Stimulated activated CD4-positive, alpha-beta T cell treated with anti-CD3 and anti-CD28 coated beads, Interleukin-4, amount 100 ng/mL, for 48 hours (primary cell): Measurements from ENCODE around the gene SMURF1.
"Not testable (repeated sequence)": the region's sequence is repeated elsewhere in the genome, so short reads cannot be mapped to it uniquely, and the experiment has no call there.

Experiments used
- DNase-seq, 2 donors: peaks; one replicate each; pipeline ENCODE4 v3.0.0-alpha.2; 2020; ENCODE audit warnings: low read depth in 2 of 2

The SMURF1 gene

GRCh38 chr7:99054781-99055180 lies 89.1 kb downstream of the SMURF1 start:
- no peak for DNase-seq

- DNase-seq: no peak
Measured at GRCh38 chr7:99050971-99051370, 92.9 kb downstream of the SMURF1 start.

GRCh38 chr7:99047526-99048077 lies 96.3 kb downstream of the SMURF1 start:
- DNase-seq: no peak

- DNase-seq: no peak
Measured at GRCh38 chr7:99046722-99047121, 97.2 kb downstream of the SMURF1 start.

- not testable (repeated sequence) for DNase-seq
Measured at GRCh38 chr7:99046262-99046661, 97.6 kb downstream of the SMURF1 start.

GRCh38 chr7:99044858-99045257 lies 99.0 kb downstream of the SMURF1 start:
- not testable (repeated sequence) for DNase-seq

- DNase-seq: no peak
Measured at GRCh38 chr7:99042957-99043356, 101.0 kb downstream of the SMURF1 start.

- DNase-seq: no peak
Measured at GRCh38 chr7:99041526-99041925, 102.4 kb downstream of the SMURF1 start.

GRCh38 chr7:99040104-99040958 lies 103.6 kb downstream of the SMURF1 start:
- peak; percentile 47 to 53 for DNase-seq

GRCh38 chr7:99039384-99039891 lies 104.5 kb downstream of the SMURF1 start:
- no peak for DNase-seq

- no peak for DNase-seq
Measured at GRCh38 chr7:99038086-99038855, 105.6 kb downstream of the SMURF1 start.

GRCh38 chr7:99037327-99037940 lies 106.5 kb downstream of the SMURF1 start:
- no peak for DNase-seq

GRCh38 chr7:99036546-99037111 lies 107.3 kb downstream of the SMURF1 start:
- no peak for DNase-seq

GRCh38 chr7:99035723-99036545 lies 108.0 kb downstream of the SMURF1 start:
- DNase-seq: no peak

- DNase-seq: no peak
Measured at GRCh38 chr7:99034932-99035722, 108.8 kb downstream of the SMURF1 start.

GRCh38 chr7:99033765-99034164 lies 110.1 kb downstream of the SMURF1 start:
- DNase-seq: no peak

- DNase-seq: no peak
Measured at GRCh38 chr7:99032928-99033327, 111.0 kb downstream of the SMURF1 start.

- no peak for DNase-seq
Measured at GRCh38 chr7:99031496-99031895, 112.4 kb downstream of the SMURF1 start.

GRCh38 chr7:99030951-99031350 lies 113.0 kb downstream of the SMURF1 start:
- no peak for DNase-seq

- DNase-seq: no peak
Measured at GRCh38 chr7:99030457-99030856, 113.5 kb downstream of the SMURF1 start.
